GM10266 (cell line): ENCODE data around the gene TRIM9.

ENCODE experiments used
- DNase-seq: peaks from one replicate; pipeline ENCODE4 v3.0.0; 2012; ENCODE audit errors: extremely low spot score
- TF ChIP-seq, protein P1 (sequence below): IDR thresholded peaks from 2 replicates; pipeline ENCODE4 v1.5.1; 2012; ENCODE audit warnings: mild to moderate bottlenecking, low read depth; ENCODE audit not compliant: control insufficient read depth, insufficient read depth; ENCODE audit errors: missing control alignments

Gene TRIM9

DNA sequence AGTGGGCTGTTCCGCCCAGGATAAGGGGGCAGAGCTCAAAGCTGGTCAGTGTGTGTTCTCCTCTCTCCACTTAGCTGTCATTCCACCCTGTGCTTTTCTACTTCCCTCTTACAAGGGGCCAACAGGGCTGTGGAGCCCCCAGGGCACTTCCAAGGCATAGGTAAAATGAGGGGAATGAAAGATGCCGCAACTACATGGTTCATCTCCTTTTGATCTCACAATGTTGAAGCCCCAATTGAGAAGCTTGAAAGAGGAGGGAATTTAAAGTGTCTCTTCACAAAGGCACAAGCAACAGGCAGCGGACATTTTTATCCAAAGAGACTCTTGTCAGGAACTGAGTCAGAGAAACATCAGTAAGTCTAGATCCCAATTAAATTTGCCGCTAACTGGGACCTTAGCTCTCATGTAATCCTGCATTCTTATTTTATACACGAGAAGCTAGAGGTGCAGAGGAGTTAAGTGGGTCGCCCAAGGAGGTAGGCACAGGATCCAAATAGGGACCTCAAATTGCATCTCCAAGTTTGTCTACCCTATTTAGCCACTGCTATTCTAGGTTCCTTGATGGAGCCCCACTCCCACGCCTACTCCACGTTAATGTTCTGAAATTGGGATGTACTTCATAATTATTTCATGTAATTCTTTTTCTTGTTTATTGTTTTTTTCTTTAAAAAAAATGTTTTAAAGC is 20.1 kb downstream of the TRIM9 start:
- TF ChIP-seq, protein P1, sequence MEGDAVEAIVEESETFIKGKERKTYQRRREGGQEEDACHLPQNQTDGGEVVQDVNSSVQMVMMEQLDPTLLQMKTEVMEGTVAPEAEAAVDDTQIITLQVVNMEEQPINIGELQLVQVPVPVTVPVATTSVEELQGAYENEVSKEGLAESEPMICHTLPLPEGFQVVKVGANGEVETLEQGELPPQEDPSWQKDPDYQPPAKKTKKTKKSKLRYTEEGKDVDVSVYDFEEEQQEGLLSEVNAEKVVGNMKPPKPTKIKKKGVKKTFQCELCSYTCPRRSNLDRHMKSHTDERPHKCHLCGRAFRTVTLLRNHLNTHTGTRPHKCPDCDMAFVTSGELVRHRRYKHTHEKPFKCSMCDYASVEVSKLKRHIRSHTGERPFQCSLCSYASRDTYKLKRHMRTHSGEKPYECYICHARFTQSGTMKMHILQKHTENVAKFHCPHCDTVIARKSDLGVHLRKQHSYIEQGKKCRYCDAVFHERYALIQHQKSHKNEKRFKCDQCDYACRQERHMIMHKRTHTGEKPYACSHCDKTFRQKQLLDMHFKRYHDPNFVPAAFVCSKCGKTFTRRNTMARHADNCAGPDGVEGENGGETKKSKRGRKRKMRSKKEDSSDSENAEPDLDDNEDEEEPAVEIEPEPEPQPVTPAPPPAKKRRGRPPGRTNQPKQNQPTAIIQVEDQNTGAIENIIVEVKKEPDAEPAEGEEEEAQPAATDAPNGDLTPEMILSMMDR: no peak

DNA sequence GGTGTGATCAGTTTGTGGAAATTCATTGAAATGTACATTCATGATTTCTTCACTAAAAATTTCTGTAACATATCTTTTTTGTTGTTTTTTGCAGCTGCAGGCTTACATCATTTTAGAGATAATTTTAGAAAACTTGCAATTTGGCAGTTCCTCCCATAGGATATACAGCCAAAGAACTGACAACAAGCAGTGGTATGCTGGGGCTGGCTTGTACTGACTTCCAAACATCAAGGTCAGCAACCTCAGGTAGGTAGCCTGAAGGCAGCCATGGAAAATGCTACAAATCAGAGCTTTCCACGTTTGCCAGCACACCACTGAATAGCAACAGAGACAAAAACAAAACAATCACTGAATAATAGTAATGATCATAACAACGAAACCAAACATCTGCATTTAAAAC is 21.2 kb downstream of the TRIM9 start:
- no peak for DNase-seq
- TF ChIP-seq, protein P1: no peak

More for the DNA sequence above, 20.1 kb downstream of the TRIM9 start:
- DNase-seq: no peak

DNA sequence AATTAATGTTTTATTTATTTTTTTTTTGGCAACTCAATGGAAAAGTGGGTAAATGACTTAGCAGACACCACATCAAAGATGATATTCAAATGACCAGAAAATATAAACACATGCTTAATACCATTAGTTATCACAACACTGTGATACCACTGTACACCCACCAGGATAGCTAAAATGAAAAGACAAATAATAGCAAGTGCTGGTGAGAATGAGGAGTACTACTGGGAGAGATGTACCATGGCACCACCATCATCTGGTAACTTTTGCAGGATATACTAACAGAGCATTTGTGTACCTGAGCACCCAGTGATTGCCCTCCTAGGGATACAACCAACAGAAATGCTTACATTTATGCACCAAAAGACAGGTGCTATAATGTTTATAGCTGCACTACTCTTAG is 21.9 kb downstream of the TRIM9 start:
- no peak for DNase-seq
- TF ChIP-seq, protein P1: no peak

DNA sequence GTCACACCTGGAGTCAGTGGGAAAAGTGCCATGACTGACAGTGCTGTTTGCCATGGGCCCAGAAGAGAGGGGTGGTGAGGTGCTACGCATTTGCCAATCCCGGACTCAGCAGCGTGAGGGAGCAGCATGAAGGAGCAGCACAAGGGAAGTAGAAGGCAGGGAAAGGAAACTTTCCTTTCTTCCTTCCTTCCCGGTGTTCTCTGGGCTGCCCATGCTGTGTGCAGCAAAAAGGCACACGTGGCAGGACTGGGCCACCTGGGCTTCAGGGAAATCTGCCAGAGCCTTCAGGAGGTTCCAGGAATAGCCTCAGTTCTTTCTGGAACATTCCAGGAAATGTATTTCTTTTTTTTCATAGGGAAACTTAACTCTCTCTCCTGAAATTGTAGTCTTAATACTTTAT is 23.0 kb downstream of the TRIM9 start:
- TF ChIP-seq, protein P1: no peak
- DNase-seq: no peak

DNA sequence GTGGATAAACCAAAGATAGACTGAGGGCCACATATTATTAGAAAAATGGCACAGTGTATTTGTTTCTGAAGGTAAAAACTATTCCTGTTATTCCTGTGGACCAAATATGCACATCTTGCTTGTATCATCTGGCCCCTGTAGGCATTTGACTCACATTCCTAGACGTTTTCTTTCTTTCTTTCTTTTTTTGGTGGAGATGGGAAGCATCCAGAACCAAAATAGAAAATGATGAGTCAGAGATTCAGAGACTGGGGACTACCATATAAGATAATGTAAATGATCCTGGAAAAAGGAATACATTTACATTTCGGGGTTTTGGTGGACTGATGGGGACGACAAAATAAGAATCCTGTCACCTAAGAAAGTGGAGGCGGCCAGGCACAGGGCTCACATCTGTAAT is 24.2 kb downstream of the TRIM9 start:
- TF ChIP-seq, protein P1: no peak
- DNase-seq: no peak

DNA sequence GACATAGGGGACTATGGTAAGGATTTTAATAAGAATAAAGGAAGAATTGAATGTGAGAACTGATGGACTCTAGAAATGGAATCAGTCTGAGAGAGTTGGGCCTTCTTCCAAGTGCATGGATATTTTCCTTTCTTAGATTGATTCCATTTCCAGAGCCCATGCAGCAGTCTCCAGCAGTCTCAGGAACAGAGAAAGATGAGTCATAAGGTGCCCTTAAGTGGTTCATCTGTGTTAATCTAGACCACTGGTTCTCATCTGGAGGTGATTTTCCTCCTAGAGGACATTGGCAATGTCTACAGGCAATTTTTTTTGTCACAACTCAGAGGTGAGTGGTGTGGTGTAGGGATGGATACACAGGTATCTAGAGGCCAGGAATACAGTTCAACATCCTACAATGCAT is 25.9 kb downstream of the TRIM9 start:
- TF ChIP-seq, protein P1: no peak
- no peak for DNase-seq

DNA sequence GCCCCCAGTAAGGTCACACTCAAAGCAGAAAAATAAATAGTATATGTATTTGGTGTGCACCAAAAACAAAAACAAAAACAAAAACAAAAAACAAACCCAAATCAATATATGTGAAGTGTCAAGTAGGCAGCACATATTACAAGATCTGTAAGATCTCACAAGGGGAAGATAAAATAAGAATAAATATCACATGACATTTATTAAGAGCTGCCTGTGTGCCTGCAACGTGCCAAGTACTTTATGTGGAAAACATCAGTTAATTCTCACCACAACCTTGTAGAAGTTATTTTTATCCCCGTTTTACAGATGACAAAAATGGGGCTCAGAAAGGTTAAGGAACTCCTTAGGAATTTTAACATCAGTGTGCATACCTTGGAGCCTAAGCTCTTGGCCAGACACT is 26.6 kb downstream of the TRIM9 start:
- TF ChIP-seq, protein P1: no peak
- DNase-seq: no peak
